Measurements from ENCODE around the gene GTPBP3. TPM values are rescaled to one million over a fixed set of nuclear protein-coding genes. Genes with fewer than 3 reads are reported as not detected.

Gene GTPBP3
- total RNA-seq, 1 experiment from 2014 or later = 73.0 TPM

DNA sequence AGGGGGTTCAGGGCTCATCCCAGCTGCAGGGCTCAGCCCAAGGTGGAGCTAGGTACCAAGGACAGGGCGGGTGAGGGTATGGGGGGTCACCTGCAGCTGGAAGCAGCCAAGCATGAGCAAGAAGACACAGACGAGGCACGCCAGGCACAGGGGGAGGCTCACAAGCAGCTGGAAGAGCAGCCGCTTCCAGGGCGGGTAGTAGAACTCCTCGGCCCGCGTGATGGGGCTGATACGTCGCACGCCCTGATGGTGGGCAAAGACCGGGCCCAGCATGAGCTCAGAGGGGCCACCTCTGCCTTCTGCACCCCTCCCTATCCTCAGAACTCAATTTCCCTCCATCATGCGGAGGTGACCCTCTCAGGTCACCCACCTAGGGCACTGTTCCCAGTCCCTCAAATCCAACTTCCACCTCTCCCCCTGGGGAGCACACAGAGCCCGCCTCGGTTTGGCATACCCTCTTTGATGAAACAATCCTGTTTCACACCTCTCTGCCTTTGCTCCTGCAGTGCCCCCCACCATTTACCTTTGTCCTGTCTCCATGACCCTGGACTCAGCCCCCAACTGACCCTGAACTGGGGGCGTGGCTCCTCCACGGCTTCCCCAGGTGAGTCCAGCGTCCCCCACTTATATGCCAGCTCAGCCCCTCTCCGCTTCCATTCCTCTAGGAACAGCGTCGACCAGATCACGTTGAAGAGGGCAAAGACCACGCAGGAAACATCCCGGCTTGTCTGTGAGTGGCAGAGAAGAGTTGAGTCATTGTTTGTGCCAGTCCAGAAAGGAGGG lies 6.9 kb upstream of the GTPBP3 start:
- Histone ChIP-seq H3K4me3 (replicated peaks in 1 of 2; ENCODE audit: low read depth in 1 of 2, low read length in 2 of 2) (no peak overlapping the region), H3K27me3 (ENCODE audit: insufficient read depth, low read length) (no peaks in the 10 kb centered on the region), H3K79me2 (ENCODE audit: insufficient read depth, low read length) (peaks cover 5% of the 10 kb centered on the region; the same call in 1 of the 2 replicates), H3K4me2 (ENCODE audit: low read length) (no peak overlapping the region), H3K36me3 (ENCODE audit: control insufficient read depth in 1 of 2, insufficient read depth in 2 of 2, low read length in 2 of 2) (no peaks in the 10 kb centered on the region), H2AFZ (ENCODE audit: low read depth, low read length, poor library complexity, severe bottlenecking) (no peak overlapping the region), H4K20me1 (ENCODE audit: insufficient read depth) (no peaks in the 10 kb centered on the region), H3K27ac (ENCODE audit: low read depth, low read length) (no peak overlapping the region), H3K9me2 (ENCODE audit: insufficient read depth) (no peaks in the 10 kb centered on the region), H3K9ac (ENCODE audit: low read length) (no peak overlapping the region), H3K9me3 (ENCODE audit: control insufficient read depth in 1 of 2, insufficient read depth in 1 of 2, low read depth in 1 of 2, low read length in 2 of 2) (no peaks in the 10 kb centered on the region), H3K4me1 (ENCODE audit: control insufficient read depth in 1 of 2, insufficient read depth in 2 of 2, low read length in 2 of 2) (peaks cover 20 to 46% of the 10 kb centered on the region in 2 experiments)
- BruUV-seq (replicated peaks) = no TSS peak
- intact Hi-C loops (cut with micrococcal nuclease) = no loop called here
- ATAC-seq (no peak), DNase-seq (ENCODE audit: low read depth, low spot score) (no peak)
- ChIA-PET RAD21 (ENCODE audit: low non-redundant PET in 1 of 2, low total read pairs in 2 of 2, uncharacterized antibody in 2 of 2, unreplicated experiment in 2 of 2) (interaction anchor here in 1 of 2 experiments (0.6 kb wide), 1 partner anchor 59 kb away, joined by 5 read pairs; no protein-coding TSS in a partner anchor), POLR2A (no interaction called here), CTCF (no interaction called here)
- no peak for TF ChIP-seq ZNF274 (IDR thresholded peaks at IDR 0.05; ENCODE audit: low read depth, low read length)

DNA sequence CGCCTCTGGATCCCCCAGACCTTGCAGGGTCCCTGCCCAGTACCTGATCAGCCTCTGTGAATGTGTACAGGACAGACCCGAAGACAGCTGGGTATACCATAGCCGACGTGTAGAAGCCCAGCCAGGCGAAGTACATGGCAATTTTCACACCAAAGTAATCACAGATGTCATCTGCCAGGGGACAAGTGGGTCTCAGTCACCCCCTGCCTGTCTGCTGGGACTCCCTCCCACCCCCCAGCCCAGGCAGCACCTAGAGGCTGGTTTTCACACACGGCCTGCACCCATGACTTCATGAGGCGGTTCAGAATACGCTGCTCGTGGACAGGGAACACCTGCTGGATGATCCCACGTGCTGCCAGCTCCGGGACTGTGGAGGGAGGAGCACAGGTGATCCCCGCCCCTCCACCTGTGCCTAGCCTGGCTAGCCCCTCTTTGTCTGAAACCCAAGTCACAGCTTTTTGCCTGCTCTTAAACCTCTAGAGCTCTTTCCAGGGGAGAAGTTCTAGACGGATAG lies 6.3 kb upstream of the GTPBP3 start:
- Histone ChIP-seq H3K4me1 (ENCODE audit: control insufficient read depth in 1 of 2, insufficient read depth in 2 of 2, low read length in 2 of 2) (peaks cover 23 to 53% of the 10 kb centered on the region in 2 experiments), H3K9ac (ENCODE audit: low read length) (no peak overlapping the region), H3K27me3 (ENCODE audit: insufficient read depth, low read length) (no peaks in the 10 kb centered on the region), H2AFZ (ENCODE audit: low read depth, low read length, poor library complexity, severe bottlenecking) (no peak overlapping the region), H3K4me3 (replicated peaks in 1 of 2; ENCODE audit: low read depth in 1 of 2, low read length in 2 of 2) (no peak overlapping the region), H3K4me2 (ENCODE audit: low read length) (no peak overlapping the region), H3K9me2 (ENCODE audit: insufficient read depth) (no peaks in the 10 kb centered on the region), H3K9me3 (ENCODE audit: control insufficient read depth in 1 of 2, insufficient read depth in 1 of 2, low read depth in 1 of 2, low read length in 2 of 2) (no peaks in the 10 kb centered on the region), H3K27ac (ENCODE audit: low read depth, low read length) (no peak overlapping the region), H3K36me3 (ENCODE audit: control insufficient read depth in 1 of 2, insufficient read depth in 2 of 2, low read length in 2 of 2) (no peaks in the 10 kb centered on the region), H3K79me2 (ENCODE audit: insufficient read depth, low read length) (peaks cover 5% of the 10 kb centered on the region; the same call in 1 of the 2 replicates), H4K20me1 (ENCODE audit: insufficient read depth) (no peaks in the 10 kb centered on the region)
- ChIA-PET RAD21 (ENCODE audit: low non-redundant PET in 1 of 2, low total read pairs in 2 of 2, uncharacterized antibody in 2 of 2, unreplicated experiment in 2 of 2) (interaction anchor here in 1 of 2 experiments (0.6 kb wide), 1 partner anchor 60 kb away, joined by 5 read pairs; no protein-coding TSS in a partner anchor), CTCF (no interaction called here), POLR2A (no interaction called here)
- DNase-seq (ENCODE audit: low read depth, low spot score) (no peak), ATAC-seq (no peak)
- intact Hi-C loops (cut with micrococcal nuclease) = no loop called here
- no TSS peak for BruUV-seq (replicated peaks)
- TF ChIP-seq, protein P1, sequence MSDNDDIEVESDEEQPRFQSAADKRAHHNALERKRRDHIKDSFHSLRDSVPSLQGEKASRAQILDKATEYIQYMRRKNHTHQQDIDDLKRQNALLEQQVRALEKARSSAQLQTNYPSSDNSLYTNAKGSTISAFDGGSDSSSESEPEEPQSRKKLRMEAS (IDR thresholded peaks at IDR 0.05) = no peak
- TF ChIP-seq CBX3 (IDR thresholded peaks at IDR 0.05; ENCODE audit: low read depth) = no peak
- TF ChIP-seq CEBPB (IDR thresholded peaks at IDR 0.05; ENCODE audit: low read depth) = no peak
- no peak for TF ChIP-seq ELF1 (IDR thresholded peaks at IDR 0.05; ENCODE audit: borderline replicate concordance, low read depth)
- TF ChIP-seq SP1 (IDR thresholded peaks at IDR 0.05; ENCODE audit: low read depth) = no peak
- TF ChIP-seq ZNF274 (IDR thresholded peaks at IDR 0.05; ENCODE audit: low read depth, low read length) = no peak
- TF ChIP-seq, protein P2, sequence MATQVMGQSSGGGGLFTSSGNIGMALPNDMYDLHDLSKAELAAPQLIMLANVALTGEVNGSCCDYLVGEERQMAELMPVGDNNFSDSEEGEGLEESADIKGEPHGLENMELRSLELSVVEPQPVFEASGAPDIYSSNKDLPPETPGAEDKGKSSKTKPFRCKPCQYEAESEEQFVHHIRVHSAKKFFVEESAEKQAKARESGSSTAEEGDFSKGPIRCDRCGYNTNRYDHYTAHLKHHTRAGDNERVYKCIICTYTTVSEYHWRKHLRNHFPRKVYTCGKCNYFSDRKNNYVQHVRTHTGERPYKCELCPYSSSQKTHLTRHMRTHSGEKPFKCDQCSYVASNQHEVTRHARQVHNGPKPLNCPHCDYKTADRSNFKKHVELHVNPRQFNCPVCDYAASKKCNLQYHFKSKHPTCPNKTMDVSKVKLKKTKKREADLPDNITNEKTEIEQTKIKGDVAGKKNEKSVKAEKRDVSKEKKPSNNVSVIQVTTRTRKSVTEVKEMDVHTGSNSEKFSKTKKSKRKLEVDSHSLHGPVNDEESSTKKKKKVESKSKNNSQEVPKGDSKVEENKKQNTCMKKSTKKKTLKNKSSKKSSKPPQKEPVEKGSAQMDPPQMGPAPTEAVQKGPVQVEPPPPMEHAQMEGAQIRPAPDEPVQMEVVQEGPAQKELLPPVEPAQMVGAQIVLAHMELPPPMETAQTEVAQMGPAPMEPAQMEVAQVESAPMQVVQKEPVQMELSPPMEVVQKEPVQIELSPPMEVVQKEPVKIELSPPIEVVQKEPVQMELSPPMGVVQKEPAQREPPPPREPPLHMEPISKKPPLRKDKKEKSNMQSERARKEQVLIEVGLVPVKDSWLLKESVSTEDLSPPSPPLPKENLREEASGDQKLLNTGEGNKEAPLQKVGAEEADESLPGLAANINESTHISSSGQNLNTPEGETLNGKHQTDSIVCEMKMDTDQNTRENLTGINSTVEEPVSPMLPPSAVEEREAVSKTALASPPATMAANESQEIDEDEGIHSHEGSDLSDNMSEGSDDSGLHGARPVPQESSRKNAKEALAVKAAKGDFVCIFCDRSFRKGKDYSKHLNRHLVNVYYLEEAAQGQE (IDR thresholded peaks at IDR 0.05; ENCODE audit: low read depth) = no peak
- no peak for TF ChIP-seq EGR1 (IDR thresholded peaks at IDR 0.05; ENCODE audit: low read depth)
- TF ChIP-seq ZFX (IDR thresholded peaks at IDR 0.05) = no peak
- TF ChIP-seq, protein P3, sequence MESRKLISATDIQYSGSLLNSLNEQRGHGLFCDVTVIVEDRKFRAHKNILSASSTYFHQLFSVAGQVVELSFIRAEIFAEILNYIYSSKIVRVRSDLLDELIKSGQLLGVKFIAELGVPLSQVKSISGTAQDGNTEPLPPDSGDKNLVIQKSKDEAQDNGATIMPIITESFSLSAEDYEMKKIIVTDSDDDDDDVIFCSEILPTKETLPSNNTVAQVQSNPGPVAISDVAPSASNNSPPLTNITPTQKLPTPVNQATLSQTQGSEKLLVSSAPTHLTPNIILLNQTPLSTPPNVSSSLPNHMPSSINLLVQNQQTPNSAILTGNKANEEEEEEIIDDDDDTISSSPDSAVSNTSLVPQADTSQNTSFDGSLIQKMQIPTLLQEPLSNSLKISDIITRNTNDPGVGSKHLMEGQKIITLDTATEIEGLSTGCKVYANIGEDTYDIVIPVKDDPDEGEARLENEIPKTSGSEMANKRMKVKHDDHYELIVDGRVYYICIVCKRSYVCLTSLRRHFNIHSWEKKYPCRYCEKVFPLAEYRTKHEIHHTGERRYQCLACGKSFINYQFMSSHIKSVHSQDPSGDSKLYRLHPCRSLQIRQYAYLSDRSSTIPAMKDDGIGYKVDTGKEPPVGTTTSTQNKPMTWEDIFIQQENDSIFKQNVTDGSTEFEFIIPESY (IDR thresholded peaks at IDR 0.05; ENCODE audit: extremely low read depth, insufficient replicate concordance, low read length) = no peak
- TF ChIP-seq SRF (IDR thresholded peaks at IDR 0.05; ENCODE audit: low read depth) = no peak
- no peak for TF ChIP-seq EZH2phosphoT487 (IDR thresholded peaks at IDR 0.05; ENCODE audit: borderline replicate concordance)
- TF ChIP-seq EZH2 (IDR thresholded peaks at IDR 0.05) = no peak
- TF ChIP-seq SIN3A (IDR thresholded peaks at IDR 0.05; ENCODE audit: low read depth) = no peak
